H1 (cell line): Measurements from ENCODE around the gene ARHGAP42.

Experiments used
- CBX5 ChIP-seq: fragments of 300-800, 300-1000 bp; sonication (generic); IDR thresholded peaks from 2 replicates; pipeline ENCODE4 v1.7.1; 2016; ENCODE audit warnings: antibody characterized with exemption, low read length, low read depth
- CEBPB ChIP-seq: IDR thresholded peaks from 2 replicates; pipeline ENCODE4 v1.6.1; 2012; ENCODE audit warnings: low read depth, low read length
- CTCF ChIP-seq, 3 experiments: IDR thresholded peaks; 1 replicate in 2 of 3; 2 replicates in 1 of 3; pipeline versions ENCODE4 v1.5.1 to v1.6.1; 2011; ENCODE audit warnings: low read length in 3 of 3, mild to moderate bottlenecking in 3 of 3, inconsistent platforms in 2 of 3, low read depth in 1 of 3, moderate library complexity in 1 of 3; ENCODE audit not compliant: insufficient read depth in 1 of 3; ENCODE audit errors: control extremely low read depth in 1 of 3
- EZH2 ChIP-seq: fragments of 200-600 bp; sonication (generic); IDR thresholded peaks from 2 replicates; pipeline ENCODE4 v1.7.1; 2012; ENCODE audit warnings: low read depth, mild to moderate bottlenecking, moderate library complexity, low read length, inconsistent platforms; ENCODE audit not compliant: severe bottlenecking
- FOSL1 ChIP-seq: IDR thresholded peaks from 2 replicates; pipeline ENCODE4 v1.6.1; 2011; ENCODE audit warnings: mild to moderate bottlenecking, low read depth, low read length, moderate library complexity; ENCODE audit not compliant: insufficient read depth
- GTF2F1 ChIP-seq: IDR thresholded peaks from 2 replicates; pipeline ENCODE4 v1.6.1; 2012; ENCODE audit warnings: low read depth, low read length, improper control_type of control experiment, borderline replicate concordance
- POLR2A ChIP-seq, 2 experiments: IDR thresholded peaks; 1 replicate in 1 of 2; 2 replicates in 1 of 2; pipeline ENCODE4 v1.6.1; 2011; ENCODE audit warnings: low read depth in 2 of 2, low read length in 2 of 2, mild to moderate bottlenecking in 2 of 2; ENCODE audit errors: control extremely low read depth in 1 of 2
- POLR2AphosphoS5 ChIP-seq: IDR thresholded peaks from 2 replicates; pipeline ENCODE4 v1.6.1; 2011; ENCODE audit warnings: low read depth, low read length
- RAD21 ChIP-seq, 2 experiments: IDR thresholded peaks in 1 of 2; conservative IDR thresholded peaks in 1 of 2; 2 replicates each; pipeline ENCODE4 v1.6.1; 2011; ENCODE audit warnings: low read depth in 2 of 2, low read length in 2 of 2, improper control_type of control experiment in 1 of 2, inconsistent platforms in 1 of 2, mild to moderate bottlenecking in 1 of 2, moderate library complexity in 1 of 2
- RFX5 ChIP-seq: IDR thresholded peaks from 2 replicates; pipeline ENCODE4 v1.6.1; 2011; ENCODE audit warnings: low read depth, low read length, improper control_type of control experiment, borderline replicate concordance
- RNF2 ChIP-seq: fragments of 200-900, 300-1000 bp; sonication (generic); IDR thresholded peaks from 2 replicates; pipeline ENCODE4 v1.7.1; 2016; ENCODE audit warnings: borderline replicate concordance, low read depth, mild to moderate bottlenecking, antibody characterized with exemption, low read length; ENCODE audit not compliant: poor library complexity, severe bottlenecking; ENCODE audit errors: missing control alignments
- SP1 ChIP-seq: IDR thresholded peaks from 2 replicates; pipeline ENCODE4 v1.6.1; 2011; ENCODE audit warnings: low read depth, low read length
- TBP ChIP-seq: IDR thresholded peaks from 2 replicates; pipeline ENCODE4 v1.6.1; 2011; ENCODE audit warnings: low read depth, low read length, improper control_type of control experiment

- TF ChIP-seq GTF2F1 (no peak), POLR2A (IDR thresholded peaks at IDR 0.05; ENCODE audit: control extremely low read depth in 1 of 2, low read depth in 2 of 2, low read length in 2 of 2) (no peak), CTCF (IDR thresholded peaks at IDR 0.05; ENCODE audit: control extremely low read depth in 1 of 3, insufficient read depth in 1 of 3, low read depth in 1 of 3, low read length in 3 of 3) (no peak), RNF2 (no peak), CEBPB (no peak), FOSL1 (no peak), CBX5 (no peak), RFX5 (no peak), RAD21 (IDR thresholded peaks at IDR 0.05 in 1 of 2, conservative IDR thresholded peaks at IDR 0.05 in 1 of 2; ENCODE audit: low read depth in 2 of 2, low read length in 2 of 2) (no peak), SP1 (no peak), TBP (no peak), EZH2 (no peak), POLR2AphosphoS5 (no peak)
These were observed 73.7 kb downstream of the ARHGAP42 start for GRCh38 chr11:100760744-100761143.
